ENCODE measurements around the gene FOS.
A peak's percentile ranks its signal among the peaks of the same experiment; 100 is the strongest.

Gene FOS

GRCh38 chr14:75264036-75264435 lies 14.6 kb upstream of the FOS start:
- Histone ChIP-seq H3K27me3 (ENCODE audit: control insufficient read depth, insufficient read depth, low read length) (no peaks in the 10 kb centered on the region), H3K4me1 (peaks cover 52% of the 10 kb centered on the region), H3K79me2 (no peaks in the 10 kb centered on the region), H2AFZ (no peak overlapping the region), H3K9ac (no peak overlapping the region), H3K4me2 (ENCODE audit: low read length) (no peak overlapping the region), H3K4me3 (ENCODE audit: low read depth, low read length) (no peak overlapping the region), H3K27ac (no peak overlapping the region), H3K9me3 (ENCODE audit: control insufficient read depth, low read length) (no peaks in the 10 kb centered on the region), H3K36me3 (ENCODE audit: control insufficient read depth, insufficient read depth, low read length) (no peaks in the 10 kb centered on the region)
- TF ChIP-seq CTCF (IDR thresholded peaks at IDR 0.05) = no peak

GRCh38 chr14:75267141-75267721 lies 11.4 kb upstream of the FOS start:
- Histone ChIP-seq H3K36me3 (ENCODE audit: control insufficient read depth, insufficient read depth, low read length) (no peaks in the 10 kb centered on the region), H3K9ac (no peak overlapping the region)

GRCh38 chr14:75268633-75269550 lies 9.7 kb upstream of the FOS start:
- peak overlapping the region; percentile 3 for H3K4me2 ChIP-seq (ENCODE audit: low read length)
- H3K9ac ChIP-seq = no peak overlapping the region
- peak overlapping the region; percentile 21 for H3K27ac ChIP-seq
- no peaks in the 10 kb centered on the region for H3K36me3 ChIP-seq (ENCODE audit: control insufficient read depth, insufficient read depth, low read length)
- no peak overlapping the region for H2AFZ ChIP-seq
- H3K4me1 ChIP-seq = peaks cover 46% of the 10 kb centered on the region
- no peaks in the 10 kb centered on the region for H3K79me2 ChIP-seq
- no peak for TF ChIP-seq CTCF (IDR thresholded peaks at IDR 0.05)
- no peak overlapping the region for H3K4me3 ChIP-seq (ENCODE audit: low read depth, low read length)
- H3K27me3 ChIP-seq (ENCODE audit: control insufficient read depth, insufficient read depth, low read length) = no peaks in the 10 kb centered on the region
- no peaks in the 10 kb centered on the region for H3K9me3 ChIP-seq (ENCODE audit: control insufficient read depth, low read length)

More at GRCh38 chr14:75267141-75267721, 11.4 kb upstream of the FOS start:
- Histone ChIP-seq H3K9me3 (ENCODE audit: control insufficient read depth, low read length) (no peaks in the 10 kb centered on the region), H2AFZ (peak overlapping the region; percentile 70), H3K27ac (peak overlapping the region; percentile 89), H3K27me3 (ENCODE audit: control insufficient read depth, insufficient read depth, low read length) (no peaks in the 10 kb centered on the region), H3K79me2 (no peaks in the 10 kb centered on the region), H3K4me1 (peaks cover 42% of the 10 kb centered on the region), H3K4me3 (ENCODE audit: low read depth, low read length) (peak overlapping the region; percentile 29), H3K4me2 (ENCODE audit: low read length) (peak overlapping the region; percentile 25)
- no peak for TF ChIP-seq CTCF (IDR thresholded peaks at IDR 0.05)

GRCh38 chr14:75271514-75271913 lies 7.1 kb upstream of the FOS start:
- peaks cover 43% of the 10 kb centered on the region for H3K4me1 ChIP-seq

More at GRCh38 chr14:75271514-75271913, 7.1 kb upstream of the FOS start:
- Histone ChIP-seq H3K9ac (no peak overlapping the region), H3K4me2 (ENCODE audit: low read length) (no peak overlapping the region), H3K4me3 (ENCODE audit: low read depth, low read length) (no peak overlapping the region), H3K27me3 (ENCODE audit: control insufficient read depth, insufficient read depth, low read length) (no peaks in the 10 kb centered on the region), H3K27ac (no peak overlapping the region), H3K9me3 (ENCODE audit: control insufficient read depth, low read length) (no peaks in the 10 kb centered on the region), H3K36me3 (ENCODE audit: control insufficient read depth, insufficient read depth, low read length) (no peaks in the 10 kb centered on the region), H2AFZ (no peak overlapping the region), H3K79me2 (no peaks in the 10 kb centered on the region)
- TF ChIP-seq CTCF (IDR thresholded peaks at IDR 0.05) = no peak

Data from parathyroid adenoma (tissue), 2 donors.